ENCODE data around the gene PLA1A. TPM values are rescaled to one million over a fixed set of nuclear protein-coding genes. Genes with fewer than 3 reads are reported as not detected.

Gene PLA1A
- total and polyA plus RNA-seq, 8 donors, result 1.1 to 16.9 (median 3.3) TPM; not detected in 2

DNA sequence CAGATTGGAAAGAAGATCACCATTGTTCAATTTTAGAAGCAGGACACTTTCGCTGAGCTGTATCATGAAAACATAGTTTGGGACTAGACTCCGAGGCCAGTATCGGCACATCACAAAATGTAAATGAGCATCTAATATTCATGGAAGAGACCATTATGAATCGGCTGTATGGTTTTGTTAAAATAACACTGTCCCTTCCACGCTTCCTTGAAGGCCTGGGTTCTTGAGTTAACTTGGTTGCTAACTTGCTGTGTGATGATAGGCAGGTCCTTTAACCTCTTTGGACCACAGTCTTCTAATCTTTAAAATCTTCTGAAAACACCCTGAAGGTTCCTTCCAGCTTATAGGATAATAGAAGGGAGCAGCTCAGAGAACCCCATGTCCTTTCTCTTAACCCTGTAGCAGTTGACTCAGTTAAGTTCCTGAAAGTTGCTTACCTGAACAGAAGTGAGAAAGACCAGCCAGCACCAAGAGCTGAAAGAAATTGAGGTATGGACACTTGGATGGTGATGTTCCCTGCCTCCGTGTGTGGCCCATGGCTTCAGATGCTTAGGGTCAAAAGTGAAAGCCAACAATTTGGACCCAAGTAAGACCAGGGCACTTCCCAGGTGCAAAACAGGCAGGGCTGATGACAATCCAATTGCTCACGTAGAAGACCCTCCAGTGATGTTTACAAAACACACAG, 40.4 kb upstream of the PLA1A start:
- H3K27ac ChIP-seq, result no peak overlapping the region
- no peak overlapping the region for H3K4me3 ChIP-seq
- H3K27me3 ChIP-seq, result no peaks in the 10 kb centered on the region
- intact Hi-C loops (cut with DNase I; ENCODE audit: low total_unique reads), result no loop called here
- TF ChIP-seq POLR2A (IDR thresholded peaks at IDR 0.05), result no peak
- TF ChIP-seq POLR2AphosphoS5 (IDR thresholded peaks at IDR 0.05), result no peak
- TF ChIP-seq, protein P1, sequence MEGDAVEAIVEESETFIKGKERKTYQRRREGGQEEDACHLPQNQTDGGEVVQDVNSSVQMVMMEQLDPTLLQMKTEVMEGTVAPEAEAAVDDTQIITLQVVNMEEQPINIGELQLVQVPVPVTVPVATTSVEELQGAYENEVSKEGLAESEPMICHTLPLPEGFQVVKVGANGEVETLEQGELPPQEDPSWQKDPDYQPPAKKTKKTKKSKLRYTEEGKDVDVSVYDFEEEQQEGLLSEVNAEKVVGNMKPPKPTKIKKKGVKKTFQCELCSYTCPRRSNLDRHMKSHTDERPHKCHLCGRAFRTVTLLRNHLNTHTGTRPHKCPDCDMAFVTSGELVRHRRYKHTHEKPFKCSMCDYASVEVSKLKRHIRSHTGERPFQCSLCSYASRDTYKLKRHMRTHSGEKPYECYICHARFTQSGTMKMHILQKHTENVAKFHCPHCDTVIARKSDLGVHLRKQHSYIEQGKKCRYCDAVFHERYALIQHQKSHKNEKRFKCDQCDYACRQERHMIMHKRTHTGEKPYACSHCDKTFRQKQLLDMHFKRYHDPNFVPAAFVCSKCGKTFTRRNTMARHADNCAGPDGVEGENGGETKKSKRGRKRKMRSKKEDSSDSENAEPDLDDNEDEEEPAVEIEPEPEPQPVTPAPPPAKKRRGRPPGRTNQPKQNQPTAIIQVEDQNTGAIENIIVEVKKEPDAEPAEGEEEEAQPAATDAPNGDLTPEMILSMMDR (IDR thresholded peaks at IDR 0.05), result no peak
- TF ChIP-seq EP300 (IDR thresholded peaks at IDR 0.05), result no peak
- no peaks in the 10 kb centered on the region for H3K9me3 ChIP-seq
- H3K4me1 ChIP-seq, result no peaks in the 10 kb centered on the region
- DNase-seq, result no peak
- no peaks in the 10 kb centered on the region for H3K36me3 ChIP-seq
- 84 to 89% (median 85%) methylated on average over 7 of the region's 7 CpGs for WGBS, 5 donors

GRCh38 chr3:119557877-119558269, 39.8 kb upstream of the PLA1A start:
- H3K27ac ChIP-seq, result no peak overlapping the region
- H3K9me3 ChIP-seq, result no peaks in the 10 kb centered on the region
- H3K27me3 ChIP-seq, result no peaks in the 10 kb centered on the region
- no peak for TF ChIP-seq EP300 (IDR thresholded peaks at IDR 0.05)
- no peak for TF ChIP-seq POLR2A (IDR thresholded peaks at IDR 0.05)
- TF ChIP-seq, protein P1 (IDR thresholded peaks at IDR 0.05), result no peak
- TF ChIP-seq POLR2AphosphoS5 (IDR thresholded peaks at IDR 0.05), result no peak
- H3K36me3 ChIP-seq, result no peaks in the 10 kb centered on the region
- whole genome bisulfite sequencing, 5 donors, result 43 to 65% (median 59%) methylated on average over 3 of the region's 3 CpGs
- H3K4me1 ChIP-seq, result no peaks in the 10 kb centered on the region
- intact Hi-C loops (cut with DNase I; ENCODE audit: low total_unique reads), result no loop called here
- DNase-seq, result no peak
- H3K4me3 ChIP-seq, result no peak overlapping the region

DNA sequence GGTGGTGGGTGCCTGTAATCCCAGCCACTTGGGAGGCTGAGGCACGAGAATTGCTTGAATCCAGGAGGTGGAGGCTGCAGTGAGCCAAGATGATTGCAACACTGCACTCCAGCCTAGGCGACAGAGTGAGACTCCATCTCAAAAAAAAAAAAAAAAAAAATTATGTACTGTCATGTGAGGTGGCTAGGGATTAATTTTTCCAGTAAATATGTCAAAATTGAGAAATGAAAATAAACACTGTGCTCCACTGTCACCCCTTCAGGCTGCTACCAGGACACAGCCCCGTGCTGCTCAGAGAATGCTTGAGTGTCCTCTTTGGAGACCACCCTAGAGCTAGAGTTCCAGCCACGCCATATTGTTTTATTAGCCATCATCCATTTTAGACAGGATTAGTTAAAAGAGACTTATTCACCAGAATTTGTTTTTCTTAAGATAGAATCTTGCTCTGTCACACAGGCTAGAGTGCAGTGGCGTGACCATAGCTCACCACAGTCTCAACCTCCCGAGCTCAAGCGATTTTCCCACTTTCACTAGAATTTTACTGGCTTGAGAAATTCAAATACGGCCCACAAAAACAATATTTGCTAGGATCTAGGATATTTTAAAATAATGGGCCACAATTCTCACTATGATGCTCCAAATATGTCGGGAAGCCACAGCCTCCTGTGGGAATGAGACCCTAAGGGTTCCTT, 38.9 kb upstream of the PLA1A start:
- no peaks in the 10 kb centered on the region for H3K9me3 ChIP-seq
- WGBS, 5 donors, result 84 to 92% (median 91%) methylated on average over 9 of the region's 9 CpGs
- peak overlapping the region in 1 of 5 donors; percentile 2 for H3K27ac ChIP-seq
- no peak for DNase-seq
- intact Hi-C loops (cut with DNase I; ENCODE audit: low total_unique reads), result no loop called here
- H3K4me3 ChIP-seq, result no peak overlapping the region
- H3K4me1 ChIP-seq, result no peaks in the 10 kb centered on the region
- H3K36me3 ChIP-seq, result no peaks in the 10 kb centered on the region
- TF ChIP-seq POLR2A (IDR thresholded peaks at IDR 0.05) (no peak), POLR2AphosphoS5 (IDR thresholded peaks at IDR 0.05) (no peak), EP300 (IDR thresholded peaks at IDR 0.05) (no peak)
- TF ChIP-seq, protein P1 (IDR thresholded peaks at IDR 0.05), result no peak
- no peaks in the 10 kb centered on the region for H3K27me3 ChIP-seq

DNA sequence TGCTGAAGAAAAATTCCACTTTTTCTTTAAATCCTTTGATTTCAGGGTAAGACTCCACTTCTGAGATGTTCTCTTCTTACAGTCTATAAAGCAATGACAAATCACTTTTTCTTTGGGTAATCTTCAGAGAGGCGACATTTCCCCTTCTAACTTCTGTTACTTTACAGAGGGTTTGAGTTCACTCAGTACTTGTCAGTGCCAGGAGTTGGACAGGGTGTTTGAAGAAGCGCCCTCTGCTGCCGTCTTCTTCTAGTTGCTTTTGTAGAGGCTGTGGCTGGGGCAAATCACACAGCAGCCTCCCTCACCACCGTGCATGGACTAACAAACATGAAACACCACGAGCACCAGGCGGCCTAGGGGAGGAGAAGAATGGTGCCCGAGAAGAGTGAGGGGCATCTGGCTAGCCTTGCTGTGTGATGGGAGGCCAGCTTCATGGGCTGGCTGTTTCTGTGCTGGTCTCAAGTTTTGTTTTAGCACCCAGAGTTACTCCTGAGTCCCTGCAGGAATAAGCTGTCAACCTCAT, 38.2 kb upstream of the PLA1A start, which contains the start of gene CD80:
Gene CD80, minus strand, starts transcription at position 174 of the 523 bp plus-strand sequence. CDS start 1,886 bp downstream, outside the sequence.
- Histone ChIP-seq H3K9me3 (no peaks in the 10 kb centered on the region), H3K4me3 (no peak within 1 kb of the TSS), H3K27me3 (no peaks in the 10 kb centered on the region), H3K36me3 (no peaks in the 10 kb centered on the region), H3K27ac (peak within 1 kb of the TSS in 1 of 5 donors; percentile 2), H3K4me1 (no peaks in the 10 kb centered on the region)
- 12 to 23% (median 15%) methylated on average over 7 of the region's 7 CpGs for WGBS, 5 donors
- DNase-seq, result peak; percentile 65 to 75
- TF ChIP-seq, protein P1 (IDR thresholded peaks at IDR 0.05), result peak in 2 of 7 experiments; percentile 23 to 29
- no peak for TF ChIP-seq EP300 (IDR thresholded peaks at IDR 0.05)
- intact Hi-C loops (cut with DNase I; ENCODE audit: low total_unique reads), result no loop called here
